B cell (primary cell): ENCODE data around the gene C17orf100. TPM values are rescaled to one million over a fixed set of nuclear protein-coding genes. Genes with fewer than 3 reads are reported as not detected.

Experiments used
- ATAC-seq: fragments of 200-7000 bp; cut with Tn5 transposase; one replicate; pipeline ENCODE4 v1.10.0; 2021; ENCODE audit warnings: low read depth, mild to moderate bottlenecking, moderate number of reproducible peaks, moderate library complexity
- CTCF ChIA-PET: fragments of 350-600 bp; sonication (Branson Sonifier 250); formaldehyde crosslinking; loops from one replicate; lab custom pipeline; 2021; ENCODE audit warnings: antibody characterized with exemption, inconsistent platforms; lab: Charles Lee
- POLR2A ChIA-PET: fragments of 350-600 bp; sonication (Branson Sonifier 250); formaldehyde crosslinking; loops from one replicate; lab custom pipeline; 2021; ENCODE audit warnings: antibody characterized with exemption; lab: Charles Lee
- DNase-seq: peaks from one replicate; pipeline ENCODE4 v3.0.0; 2013
- H2AFZ ChIP-seq: 2 replicates; pipeline ENCODE4 v1.6.1; 2012; ENCODE audit warnings: mild to moderate bottlenecking, low read depth, low read length; ENCODE audit not compliant: insufficient read depth, poor library complexity, severe bottlenecking
- H3K27ac ChIP-seq, 2 donors: 1 replicate in 1 of 2; 2 replicates in 1 of 2; pipeline ENCODE4 v1.5.1; 2012 to 2013; ENCODE audit warnings: low read length in 2 of 2, mild to moderate bottlenecking in 2 of 2, moderate library complexity in 1 of 2
- H3K27me3 ChIP-seq, 4 experiments: fragments of 200-600 bp in 1 of 4; sonication (generic) in 1 of 4; replicated peaks in 1 of 4; 1 replicate in 2 of 4; 2 replicates in 2 of 4; pipeline versions ENCODE4 v1.6.1 to v1.7.0; 2013 to 2016; ENCODE audit warnings: low read length in 3 of 4, mild to moderate bottlenecking in 2 of 4, mixed read lengths in 1 of 4, moderate library complexity in 1 of 4; ENCODE audit not compliant: insufficient read depth in 4 of 4, control insufficient read depth in 3 of 4; ENCODE audit errors: control extremely low read depth in 1 of 4
- H3K36me3 ChIP-seq, 2 experiments: replicated peaks in 1 of 2; 1 replicate in 1 of 2; 2 replicates in 1 of 2; pipeline versions ENCODE4 v1.6.1 to v1.7.1; 2013; ENCODE audit warnings: low read length in 1 of 2; ENCODE audit not compliant: insufficient read depth in 2 of 2, control insufficient read depth in 1 of 2; ENCODE audit errors: control extremely low read depth in 1 of 2, extremely low read depth in 1 of 2
- H3K4me1 ChIP-seq, 2 donors: fragments of 200-600 bp in 1 of 2; sonication (generic) in 1 of 2; 1 replicate in 1 of 2; 2 replicates in 1 of 2; pipeline versions ENCODE4 v1.5.1 to v1.6.1; 2013 to 2017; ENCODE audit warnings: low read length in 2 of 2; ENCODE audit not compliant: control insufficient read depth in 2 of 2, insufficient read depth in 2 of 2
- H3K4me2 ChIP-seq: replicated peaks from 2 replicates; pipeline ENCODE3; 2012; ENCODE audit warnings: mild to moderate bottlenecking, low read depth, low read length; ENCODE audit not compliant: poor library complexity, severe bottlenecking
- H3K4me3 ChIP-seq, 5 experiments: fragments of 200-600 bp in 1 of 5; sonication (generic) in 1 of 5; 1 replicate in 3 of 5; 2 replicates in 2 of 5; pipeline versions ENCODE4 v1.5.1 to v1.7.0; 2011 to 2016; ENCODE audit warnings: low read length in 4 of 5, mild to moderate bottlenecking in 4 of 5, low read depth in 2 of 5, control low read depth in 1 of 5, moderate library complexity in 1 of 5; ENCODE audit not compliant: insufficient read depth in 1 of 5; ENCODE audit errors: control extremely low read depth in 1 of 5, extremely low read depth in 1 of 5
- H3K79me2 ChIP-seq: fragments of 200-600 bp; sonication (generic); one replicate; pipeline ENCODE4 v1.6.0; 2016; ENCODE audit warnings: low read length; ENCODE audit not compliant: control insufficient read depth, insufficient read depth
- H3K9ac ChIP-seq: fragments of 200-600 bp; sonication (generic); 2 replicates; pipeline ENCODE4 v1.6.1; 2017; ENCODE audit warnings: mild to moderate bottlenecking, low read length, moderate library complexity
- H3K9me3 ChIP-seq, 3 donors: one replicate each; pipeline versions ENCODE4 v1.6.1 to v1.7.1; 2013; ENCODE audit warnings: low read length in 2 of 3; ENCODE audit not compliant: control insufficient read depth in 2 of 3, insufficient read depth in 1 of 3; ENCODE audit errors: control extremely low read depth in 1 of 3
- H4K20me1 ChIP-seq: 2 replicates; pipeline ENCODE4 v1.6.0; 2012; ENCODE audit warnings: mild to moderate bottlenecking, low read length; ENCODE audit not compliant: insufficient read depth, control insufficient read depth, poor library complexity, severe bottlenecking
- H3K27ac Mint-ChIP-seq: one replicate; pipeline ENCODE4 v1.8.0; 2021; ENCODE audit warnings: mixed read lengths
- H3K27me3 Mint-ChIP-seq: one replicate; pipeline ENCODE4 v1.8.0; 2021; ENCODE audit warnings: mixed read lengths
- H3K4me1 Mint-ChIP-seq: one replicate; pipeline ENCODE4 v1.8.0; 2021; ENCODE audit warnings: mixed read lengths
- H3K4me3 Mint-ChIP-seq: one replicate; pipeline ENCODE4 v1.8.0; 2021; ENCODE audit warnings: mixed read lengths
- H3K9me3 Mint-ChIP-seq: one replicate; pipeline ENCODE4 v1.8.0; 2022; ENCODE audit warnings: mixed read lengths; ENCODE audit not compliant: insufficient read depth
- EZH2 ChIP-seq: IDR thresholded peaks from 2 replicates; pipeline ENCODE4 v1.6.1; 2012; ENCODE audit warnings: borderline replicate concordance, low read depth, mild to moderate bottlenecking, moderate library complexity, low read length; ENCODE audit not compliant: insufficient read depth, poor library complexity, severe bottlenecking
- WGBS: methylation state at CpG from one replicate; pipeline ENCODE4 v1.1.5; 2013; ENCODE audit warnings: missing lambda C conversion rate; ENCODE audit not compliant: insufficient coverage; 5-methylcytosine and 5-hydroxymethylcytosine counted together
- intact Hi-C: fragments of 100-400 bp; cut with micrococcal nuclease; formaldehyde crosslinking; loops from one replicate; pipeline ENCODE4 v1.10.0; 2022
- polyA plus RNA-seq: library from polyadenylated mRNA; depleted of rRNA; stranded (reverse); fragments of >200 nt; gene quantifications from 2 replicates; pipeline ENCODE4 v1.2.3, GENCODE V29; 2012
- total RNA-seq, 2 donors: library from RNA; stranded (reverse); fragments of 120-200 nt in 1 of 2; gene quantifications; 1 replicate in 1 of 2; 2 replicates in 1 of 2; pipeline versions ENCODE4 v1.2.3 to v1.2.4, GENCODE V29; 2013 to 2022
- TF ChIP-seq, protein P1 (sequence below): fragments of 200-600 bp; IDR thresholded peaks from one replicate; pipeline ENCODE4 v1.8.0; 2022; ENCODE audit warnings: antibody characterized with exemption, mild to moderate bottlenecking

The C17orf100 gene
- total and polyA plus RNA-seq, 2 donors (not counting 1 experiment from before 2014, with no cell fraction given), result 3.7 to 11.6 TPM

DNA sequence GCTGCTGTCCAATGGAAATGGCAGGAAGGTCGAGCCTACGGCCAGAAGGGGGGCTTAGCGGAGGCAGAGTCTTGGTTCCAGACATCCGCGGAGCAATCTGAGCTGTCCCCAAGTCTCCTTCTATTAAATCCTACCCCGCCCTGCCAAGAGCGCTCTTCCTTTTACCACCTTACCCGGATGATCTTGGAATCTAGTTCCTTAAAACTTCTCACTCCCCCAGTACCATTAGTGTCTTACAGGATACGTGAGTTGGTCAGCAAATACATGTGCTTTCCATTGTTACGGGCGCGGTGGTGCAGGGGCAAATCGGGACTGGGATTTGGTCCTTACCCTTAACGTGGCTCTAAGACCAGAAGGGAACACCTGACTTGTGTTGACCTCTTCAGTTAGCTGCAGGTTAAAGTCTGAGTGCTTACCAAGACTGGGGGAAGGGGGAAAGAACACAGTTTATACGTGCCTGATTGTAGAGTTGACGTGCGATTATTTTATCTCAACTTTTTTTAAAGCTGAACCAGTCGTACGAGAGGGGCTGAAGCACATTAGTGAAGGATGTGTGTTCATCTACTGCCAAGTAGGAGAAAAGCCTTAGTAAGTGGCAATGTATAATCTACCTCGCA, 10.2 kb upstream of the C17orf100 start:
- H3K27me3 ChIP-seq, result no peaks in the 10 kb centered on the region
- ChIA-PET POLR2A (interaction anchor here (0.6 to 1.5 kb wide), 4 partner anchors 10 to 1453 kb away, joined by 3 to 5 read pairs (median 4); partner anchors contain the start of genes C17orf100 and MED31), CTCF (interaction anchor here (1.4 kb wide), 1 partner anchor 10 kb away, joined by 5 read pairs; the partner anchor contains the start of genes C17orf100 and MED31)
- peaks cover 22 to 30% of the 10 kb centered on the region in 2 donors for H3K4me1 ChIP-seq
- no peaks in the 10 kb centered on the region for H3K9me3 ChIP-seq
- peaks cover 12% of the 10 kb centered on the region for H4K20me1 ChIP-seq
- intact Hi-C loops, result loop anchor here (1.0 to 2.0 kb wide), 2 partner anchors 10 to 15 kb away; partner anchors contain the start of genes C17orf100 and MED31
- H3K4me3 ChIP-seq, result peak overlapping the region; percentile 83 to 94 (median 89)
- whole genome bisulfite sequencing, result 5% methylated on average over 16 of the region's 20 CpGs
- peak overlapping the region; percentile 99 for H2AFZ ChIP-seq
- no peak for TF ChIP-seq EZH2
- TF ChIP-seq, protein P1, sequence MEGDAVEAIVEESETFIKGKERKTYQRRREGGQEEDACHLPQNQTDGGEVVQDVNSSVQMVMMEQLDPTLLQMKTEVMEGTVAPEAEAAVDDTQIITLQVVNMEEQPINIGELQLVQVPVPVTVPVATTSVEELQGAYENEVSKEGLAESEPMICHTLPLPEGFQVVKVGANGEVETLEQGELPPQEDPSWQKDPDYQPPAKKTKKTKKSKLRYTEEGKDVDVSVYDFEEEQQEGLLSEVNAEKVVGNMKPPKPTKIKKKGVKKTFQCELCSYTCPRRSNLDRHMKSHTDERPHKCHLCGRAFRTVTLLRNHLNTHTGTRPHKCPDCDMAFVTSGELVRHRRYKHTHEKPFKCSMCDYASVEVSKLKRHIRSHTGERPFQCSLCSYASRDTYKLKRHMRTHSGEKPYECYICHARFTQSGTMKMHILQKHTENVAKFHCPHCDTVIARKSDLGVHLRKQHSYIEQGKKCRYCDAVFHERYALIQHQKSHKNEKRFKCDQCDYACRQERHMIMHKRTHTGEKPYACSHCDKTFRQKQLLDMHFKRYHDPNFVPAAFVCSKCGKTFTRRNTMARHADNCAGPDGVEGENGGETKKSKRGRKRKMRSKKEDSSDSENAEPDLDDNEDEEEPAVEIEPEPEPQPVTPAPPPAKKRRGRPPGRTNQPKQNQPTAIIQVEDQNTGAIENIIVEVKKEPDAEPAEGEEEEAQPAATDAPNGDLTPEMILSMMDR, result no peak
- DNase-seq, result no peak
- Mint-ChIP-seq H3K27me3 (no peaks in the 10 kb centered on the region), H3K9me3 (no peaks in the 10 kb centered on the region), H3K4me3 (peak overlapping the region; percentile 98), H3K4me1 (peaks cover 40% of the 10 kb centered on the region), H3K27ac (peak overlapping the region; percentile 99)
- peak overlapping the region; percentile 90 for H3K9ac ChIP-seq
- peaks cover 1 to 32% of the 10 kb centered on the region in 2 experiments for H3K36me3 ChIP-seq
- peaks cover 57% of the 10 kb centered on the region for H3K79me2 ChIP-seq
- ATAC-seq, result no peak
- H3K4me2 ChIP-seq, result peak overlapping the region; percentile 87
- peak overlapping the region; percentile 64 to 89 for H3K27ac ChIP-seq

GRCh38 chr17:6642592-6642991, 9.0 kb upstream of the C17orf100 start:
- H4K20me1 ChIP-seq, result peaks cover 12% of the 10 kb centered on the region
- intact Hi-C loops, result no loop called here
- ATAC-seq, result no peak
- CTCF ChIA-PET, result interaction anchor here (1.4 kb wide), 1 partner anchor 9 kb away, joined by 5 read pairs; the partner anchor contains the start of genes C17orf100 and MED31
- no CpG with 5 or more reads among the region's 2 CpGs for WGBS
- no peaks in the 10 kb centered on the region for H3K27me3 ChIP-seq
- Mint-ChIP-seq H3K4me1 (peaks cover 47% of the 10 kb centered on the region), H3K4me3 (peak overlapping the region; percentile 67), H3K27me3 (no peaks in the 10 kb centered on the region), H3K9me3 (no peaks in the 10 kb centered on the region), H3K27ac (no peak overlapping the region)
- no peak for DNase-seq
- H3K27ac ChIP-seq, result peak overlapping the region in 1 of 2 donors; percentile 34
- POLR2A ChIA-PET, result no interaction called here
- no peak overlapping the region for H3K4me3 ChIP-seq
- no peak overlapping the region for H3K9ac ChIP-seq
- no peak overlapping the region for H2AFZ ChIP-seq
- peaks cover 65% of the 10 kb centered on the region for H3K79me2 ChIP-seq
- no peaks in the 10 kb centered on the region for H3K9me3 ChIP-seq
- no peak overlapping the region for H3K4me2 ChIP-seq
- TF ChIP-seq EZH2, result no peak
- H3K36me3 ChIP-seq, result peaks cover 1 to 37% of the 10 kb centered on the region in 2 experiments
- H3K4me1 ChIP-seq, result peaks cover 22 to 30% of the 10 kb centered on the region in 2 donors
